GM12878 (cell line): ENCODE results near the gene BRICD5. TPM values are rescaled to one million over a fixed set of nuclear protein-coding genes. Genes with fewer than 3 reads are reported as not detected.

ENCODE experiments used
- CUX1 ChIP-seq: IDR thresholded peaks from 2 replicates; pipeline ENCODE4 v1.6.1; 2012; ENCODE audit warnings: improper control_type of control experiment, low read depth, low read length; ENCODE audit not compliant: insufficient replicate concordance
- PKNOX1 ChIP-seq: fragments of 450-650 bp; IDR thresholded peaks from 2 replicates; pipeline ENCODE4 v1.6.1; 2016; ENCODE audit warnings: mild to moderate bottlenecking
- TARDBP ChIP-seq: IDR thresholded peaks from 2 replicates; pipeline ENCODE4 v1.6.1; 2016; ENCODE audit warnings: borderline replicate concordance
- polyA plus RNA-seq, 11 experiments: library from polyadenylated mRNA; depleted of rRNA in 4 of 11; unstranded in 6 of 11; stranded (reverse) in 5 of 11; fragments of >200 nt; fragmentation: Nextera tagmentation in 4 of 11; fragmentation: Illumina TruSeq in 1 of 11; extraction: Ambion mirVana in 4 of 11; extraction: Trizol in 1 of 11; gene quantifications; 1 replicate in 1 of 11; 2 replicates in 10 of 11; pipeline versions ENCODE4 v1.2.1 to v1.2.3, GENCODE V29; 2011 to 2016; ENCODE audit warnings: inconsistent platforms in 2 of 11, missing spikeins in 2 of 11, low read depth in 1 of 11
- total RNA-seq, 4 experiments: library from RNA; depleted of rRNA in 3 of 4; stranded (reverse); fragments of >200 nt in 3 of 4; fragmentation: Illumina TruSeq in 1 of 4; extraction: Trizol in 1 of 4; gene quantifications; 2 replicates each; pipeline versions ENCODE4 v1.2.1 to v1.2.3, GENCODE V29; 2013 to 2021

The BRICD5 gene
- total and polyA plus RNA-seq, 10 of the 15 experiments (the other 5 are each of a cell fraction or from before 2014, with no cell fraction given), result 0.58 to 11.6 (median 1.5) TPM; not detected in 1

GRCh38 chr16:2213817-2214718 is 3.4 kb upstream of the BRICD5 start (continued):
- no peak for TF ChIP-seq CUX1
- TF ChIP-seq TARDBP, result no peak
- TF ChIP-seq PKNOX1, result no peak
